Measurements from ENCODE around the gene NMUR2. TPM values are rescaled to one million over a fixed set of nuclear protein-coding genes. Genes with fewer than 3 reads are reported as not detected.

The NMUR2 gene
- total and polyA plus RNA-seq, 2 donors (not counting 3 experiments of a cell fraction or from before 2014, with no cell fraction given) = not detected

DNA sequence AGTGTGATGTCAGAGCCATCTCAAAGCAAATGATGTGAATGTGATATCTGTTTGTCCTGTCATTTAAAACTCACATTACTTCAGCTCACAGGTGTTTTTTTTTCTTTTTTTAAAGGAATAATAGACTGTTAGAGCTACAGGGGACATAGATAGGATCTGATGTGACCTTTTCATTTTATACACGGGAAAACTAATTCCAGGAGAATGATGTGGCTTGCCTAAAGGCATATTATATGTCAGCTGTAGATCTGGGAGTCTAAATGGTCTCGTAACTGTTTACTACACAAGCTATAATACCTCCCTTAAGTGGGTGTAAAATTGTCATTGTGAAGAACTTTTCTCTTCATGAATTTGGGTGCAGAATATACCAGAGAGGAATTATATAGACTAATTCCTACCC, 2.0 kb downstream of the NMUR2 start:
- dilution Hi-C loops (cut with MboI; ENCODE audit: extremely low pct_ligation_motif_present, low sequenced_read_pairs) (no loop called here), intact Hi-C loops (cut with micrococcal nuclease) (no loop called here)
- no peaks in the 10 kb centered on the region for H4K20me1 ChIP-seq (replicated peaks; ENCODE audit: control insufficient read depth, extremely low read depth, insufficient read depth, low read length)
- H3K9ac ChIP-seq (replicated peaks; ENCODE audit: extremely low read depth, insufficient read depth, low read length) = no peak overlapping the region
- H3K79me2 ChIP-seq (ENCODE audit: control insufficient read depth, insufficient read depth, low read length) = no peaks in the 10 kb centered on the region
- no peaks in the 10 kb centered on the region for H3K4me1 ChIP-seq (ENCODE audit: control insufficient read depth, extremely low read depth, insufficient read depth, low read length)
- CTCF ChIA-PET = no interaction called here
- H3K27me3 ChIP-seq (ENCODE audit: control insufficient read depth in 2 of 2, insufficient read depth in 2 of 2, low read length in 2 of 2) = no peaks in the 10 kb centered on the region
- no peak overlapping the region for H2AFZ ChIP-seq (ENCODE audit: low read depth, low read length)
- no peak for FAIRE-seq
- POLR2A ChIA-PET = no interaction called here
- H3K9me3 ChIP-seq (replicated peaks; ENCODE audit: control insufficient read depth, insufficient read depth, low read length) = no peaks in the 10 kb centered on the region
- no peak for DNase-seq (ENCODE audit: low read depth, low spot score)
- TF ChIP-seq, protein P1, sequence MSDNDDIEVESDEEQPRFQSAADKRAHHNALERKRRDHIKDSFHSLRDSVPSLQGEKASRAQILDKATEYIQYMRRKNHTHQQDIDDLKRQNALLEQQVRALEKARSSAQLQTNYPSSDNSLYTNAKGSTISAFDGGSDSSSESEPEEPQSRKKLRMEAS (IDR thresholded peaks at IDR 0.05; ENCODE audit: insufficient read depth, insufficient read length) = no peak
- TF ChIP-seq GATA2 (IDR thresholded peaks at IDR 0.05; ENCODE audit: insufficient read depth, insufficient read length, low read depth, low read length) (no peak), JUN (IDR thresholded peaks at IDR 0.05; ENCODE audit: borderline replicate concordance, insufficient read depth, insufficient read length, low read depth) (no peak), POLR2A (IDR thresholded peaks at IDR 0.05; ENCODE audit: low read depth, low read length) (no peak), MYC (IDR thresholded peaks at IDR 0.05; ENCODE audit: low read depth, low read length) (no peak)
- H3K4me3 ChIP-seq (replicated peaks in 1 of 3; ENCODE audit: insufficient read depth in 1 of 3, low read depth in 1 of 3, low read length in 3 of 3) = no peak overlapping the region
- no peaks in the 10 kb centered on the region for H3K36me3 ChIP-seq (ENCODE audit: control insufficient read depth in 2 of 2, extremely low read depth in 1 of 2, insufficient read depth in 2 of 2, low read length in 2 of 2)
- no peak overlapping the region for H3K4me2 ChIP-seq (ENCODE audit: insufficient read depth, low read length)
- no peak overlapping the region for H3K27ac ChIP-seq (ENCODE audit: insufficient read depth, low read depth, low read length)
- no peaks in the 10 kb centered on the region for H3K9me1 ChIP-seq (replicated peaks; ENCODE audit: control insufficient read depth, extremely low read depth, insufficient read depth, low read length)
- no TSS peak for BruUV-seq (replicated peaks)

DNA sequence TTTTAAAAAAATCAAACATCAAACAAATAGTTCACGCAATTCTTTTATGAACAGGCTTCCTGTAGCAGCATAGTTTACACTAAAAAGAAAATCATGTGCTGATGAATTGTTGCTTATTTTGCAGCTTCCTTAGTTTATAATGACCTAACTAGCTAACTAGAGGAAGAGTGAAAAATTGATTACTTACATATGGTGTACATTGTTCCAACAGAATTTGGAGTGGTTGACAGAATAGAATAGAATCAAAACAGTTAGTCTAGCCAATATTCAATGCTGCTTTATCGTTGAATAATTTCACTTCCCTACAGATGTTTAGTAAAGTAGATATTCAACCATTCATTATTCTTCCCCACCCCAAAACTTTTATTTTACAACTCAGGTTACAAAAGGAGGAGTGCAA, 4.2 kb downstream of the NMUR2 start:
- Histone ChIP-seq H3K4me3 (replicated peaks in 1 of 3; ENCODE audit: insufficient read depth in 1 of 3, low read depth in 1 of 3, low read length in 3 of 3) (no peak overlapping the region), H3K27me3 (ENCODE audit: control insufficient read depth in 2 of 2, insufficient read depth in 2 of 2, low read length in 2 of 2) (no peaks in the 10 kb centered on the region), H2AFZ (ENCODE audit: low read depth, low read length) (no peak overlapping the region), H3K27ac (ENCODE audit: insufficient read depth, low read depth, low read length) (no peak overlapping the region), H3K9ac (replicated peaks; ENCODE audit: extremely low read depth, insufficient read depth, low read length) (no peak overlapping the region), H3K9me3 (replicated peaks; ENCODE audit: control insufficient read depth, insufficient read depth, low read length) (no peaks in the 10 kb centered on the region), H3K4me2 (ENCODE audit: insufficient read depth, low read length) (no peak overlapping the region), H3K36me3 (ENCODE audit: control insufficient read depth in 2 of 2, extremely low read depth in 1 of 2, insufficient read depth in 2 of 2, low read length in 2 of 2) (no peaks in the 10 kb centered on the region), H3K4me1 (ENCODE audit: control insufficient read depth, extremely low read depth, insufficient read depth, low read length) (no peaks in the 10 kb centered on the region), H3K79me2 (ENCODE audit: control insufficient read depth, insufficient read depth, low read length) (no peaks in the 10 kb centered on the region), H3K9me1 (replicated peaks; ENCODE audit: control insufficient read depth, extremely low read depth, insufficient read depth, low read length) (no peaks in the 10 kb centered on the region), H4K20me1 (replicated peaks; ENCODE audit: control insufficient read depth, extremely low read depth, insufficient read depth, low read length) (no peaks in the 10 kb centered on the region)
- DNase-seq (ENCODE audit: low read depth, low spot score) = no peak
- CTCF ChIA-PET = no interaction called here
- intact Hi-C loops (cut with micrococcal nuclease) = no loop called here
- POLR2A ChIA-PET = no interaction called here
- no peak for FAIRE-seq
- dilution Hi-C loops (cut with MboI; ENCODE audit: extremely low pct_ligation_motif_present, low sequenced_read_pairs) = no loop called here
- no peak for TF ChIP-seq FOS (IDR thresholded peaks at IDR 0.05; ENCODE audit: borderline replicate concordance, insufficient read depth, low read length)
- no peak for TF ChIP-seq POLR2A (IDR thresholded peaks at IDR 0.05; ENCODE audit: low read depth, low read length)
- TF ChIP-seq, protein P1 (IDR thresholded peaks at IDR 0.05; ENCODE audit: insufficient read depth, insufficient read length) = no peak
- TF ChIP-seq POLR2AphosphoS5 (IDR thresholded peaks at IDR 0.05; ENCODE audit: insufficient read depth, low read depth, low read length) = no peak
- TF ChIP-seq EZH2 (IDR thresholded peaks at IDR 0.05; ENCODE audit: borderline replicate concordance, low read depth, low read length, severe bottlenecking) = no peak
- no peak for TF ChIP-seq GATA2 (IDR thresholded peaks at IDR 0.05; ENCODE audit: insufficient read depth, insufficient read length, low read depth, low read length)
- TF ChIP-seq JUN (IDR thresholded peaks at IDR 0.05; ENCODE audit: borderline replicate concordance, insufficient read depth, insufficient read length, low read depth) = no peak
- TF ChIP-seq, protein P2, sequence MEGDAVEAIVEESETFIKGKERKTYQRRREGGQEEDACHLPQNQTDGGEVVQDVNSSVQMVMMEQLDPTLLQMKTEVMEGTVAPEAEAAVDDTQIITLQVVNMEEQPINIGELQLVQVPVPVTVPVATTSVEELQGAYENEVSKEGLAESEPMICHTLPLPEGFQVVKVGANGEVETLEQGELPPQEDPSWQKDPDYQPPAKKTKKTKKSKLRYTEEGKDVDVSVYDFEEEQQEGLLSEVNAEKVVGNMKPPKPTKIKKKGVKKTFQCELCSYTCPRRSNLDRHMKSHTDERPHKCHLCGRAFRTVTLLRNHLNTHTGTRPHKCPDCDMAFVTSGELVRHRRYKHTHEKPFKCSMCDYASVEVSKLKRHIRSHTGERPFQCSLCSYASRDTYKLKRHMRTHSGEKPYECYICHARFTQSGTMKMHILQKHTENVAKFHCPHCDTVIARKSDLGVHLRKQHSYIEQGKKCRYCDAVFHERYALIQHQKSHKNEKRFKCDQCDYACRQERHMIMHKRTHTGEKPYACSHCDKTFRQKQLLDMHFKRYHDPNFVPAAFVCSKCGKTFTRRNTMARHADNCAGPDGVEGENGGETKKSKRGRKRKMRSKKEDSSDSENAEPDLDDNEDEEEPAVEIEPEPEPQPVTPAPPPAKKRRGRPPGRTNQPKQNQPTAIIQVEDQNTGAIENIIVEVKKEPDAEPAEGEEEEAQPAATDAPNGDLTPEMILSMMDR (IDR thresholded peaks at IDR 0.05; ENCODE audit: extremely low read depth in 1 of 2, insufficient read depth in 1 of 2, low read depth in 1 of 2, low read length in 2 of 2) = no peak
- no peak for TF ChIP-seq MYC (IDR thresholded peaks at IDR 0.05; ENCODE audit: low read depth, low read length)
- no TSS peak for BruUV-seq (replicated peaks)

Measured in endothelial cell of umbilical vein (primary cell).